Sigmoid colon (tissue), 3 donors: ENCODE results near the gene PTMA.

Experiments
- CTCF ChIP-seq, 4 experiments: fragments of 450-650 bp in 3 of 4; fragments of 200-600 bp in 1 of 4; IDR thresholded peaks; one replicate each; pipeline ENCODE4 v1.5.1; 2016 to 2019; ENCODE audit warnings: antibody characterized with exemption in 4 of 4, mild to moderate bottlenecking in 3 of 4, moderate library complexity in 2 of 4
- POLR2A ChIP-seq, 2 donors: fragments of 450-650 bp; IDR thresholded peaks; one replicate each; pipeline ENCODE4 v1.6.1; 2016; ENCODE audit warnings: antibody characterized with exemption in 2 of 2, mild to moderate bottlenecking in 2 of 2, moderate library complexity in 2 of 2

GRCh38 chr2:231662811-231663457 is 45.4 kb upstream of the PTMA start:
- TF ChIP-seq CTCF (IDR thresholded peaks at IDR 0.05) (no peak), POLR2A (IDR thresholded peaks at IDR 0.05) (no peak)
